ENCODE data around the gene ANKRD24.

DNA sequence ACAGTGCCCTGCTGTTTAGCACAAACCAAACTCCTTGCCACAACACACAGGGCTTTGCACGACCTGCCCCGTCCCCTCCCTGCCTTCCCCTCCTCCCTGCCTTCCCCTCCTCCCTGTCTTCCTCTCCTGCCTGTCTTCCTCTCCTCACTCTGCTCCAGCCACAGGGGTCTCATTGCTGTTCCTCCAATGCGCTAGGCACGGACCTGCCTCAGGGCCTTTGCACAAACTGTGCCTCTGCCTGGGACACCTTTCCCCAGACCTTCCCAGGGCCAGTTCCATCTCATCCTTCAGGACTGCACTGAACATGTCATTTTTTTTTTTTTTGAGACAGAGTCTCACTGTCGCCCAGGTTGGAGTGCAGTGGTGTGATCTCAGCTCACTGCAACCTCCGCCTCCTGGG is 30.9 kb upstream of the ANKRD24 start:
- TF ChIP-seq HNF4G (IDR thresholded peaks at IDR 0.05) (no peak), FOXA1 (IDR thresholded peaks at IDR 0.05) (no peak), YY1 (IDR thresholded peaks at IDR 0.05) (no peak), RAD21 (IDR thresholded peaks at IDR 0.05) (no peak), JUND (IDR thresholded peaks at IDR 0.05) (no peak), GABPA (IDR thresholded peaks at IDR 0.05 in 1 of 2, conservative IDR thresholded peaks at IDR 0.05 in 1 of 2) (no peak), RXRA (IDR thresholded peaks at IDR 0.05) (peak in 1 of 2 donors; percentile 38), EGR1 (IDR thresholded peaks at IDR 0.05; ENCODE audit: low read depth in 2 of 2) (no peak), TAF1 (conservative IDR thresholded peaks at IDR 0.05) (no peak)
- TF ChIP-seq, protein P1, sequence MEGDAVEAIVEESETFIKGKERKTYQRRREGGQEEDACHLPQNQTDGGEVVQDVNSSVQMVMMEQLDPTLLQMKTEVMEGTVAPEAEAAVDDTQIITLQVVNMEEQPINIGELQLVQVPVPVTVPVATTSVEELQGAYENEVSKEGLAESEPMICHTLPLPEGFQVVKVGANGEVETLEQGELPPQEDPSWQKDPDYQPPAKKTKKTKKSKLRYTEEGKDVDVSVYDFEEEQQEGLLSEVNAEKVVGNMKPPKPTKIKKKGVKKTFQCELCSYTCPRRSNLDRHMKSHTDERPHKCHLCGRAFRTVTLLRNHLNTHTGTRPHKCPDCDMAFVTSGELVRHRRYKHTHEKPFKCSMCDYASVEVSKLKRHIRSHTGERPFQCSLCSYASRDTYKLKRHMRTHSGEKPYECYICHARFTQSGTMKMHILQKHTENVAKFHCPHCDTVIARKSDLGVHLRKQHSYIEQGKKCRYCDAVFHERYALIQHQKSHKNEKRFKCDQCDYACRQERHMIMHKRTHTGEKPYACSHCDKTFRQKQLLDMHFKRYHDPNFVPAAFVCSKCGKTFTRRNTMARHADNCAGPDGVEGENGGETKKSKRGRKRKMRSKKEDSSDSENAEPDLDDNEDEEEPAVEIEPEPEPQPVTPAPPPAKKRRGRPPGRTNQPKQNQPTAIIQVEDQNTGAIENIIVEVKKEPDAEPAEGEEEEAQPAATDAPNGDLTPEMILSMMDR (IDR thresholded peaks at IDR 0.05; ENCODE audit: low read depth, low read length, missing input control) = no peak
- TF ChIP-seq, protein P2, sequence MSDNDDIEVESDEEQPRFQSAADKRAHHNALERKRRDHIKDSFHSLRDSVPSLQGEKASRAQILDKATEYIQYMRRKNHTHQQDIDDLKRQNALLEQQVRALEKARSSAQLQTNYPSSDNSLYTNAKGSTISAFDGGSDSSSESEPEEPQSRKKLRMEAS (IDR thresholded peaks at IDR 0.05) = no peak
- TF ChIP-seq, protein P3, sequence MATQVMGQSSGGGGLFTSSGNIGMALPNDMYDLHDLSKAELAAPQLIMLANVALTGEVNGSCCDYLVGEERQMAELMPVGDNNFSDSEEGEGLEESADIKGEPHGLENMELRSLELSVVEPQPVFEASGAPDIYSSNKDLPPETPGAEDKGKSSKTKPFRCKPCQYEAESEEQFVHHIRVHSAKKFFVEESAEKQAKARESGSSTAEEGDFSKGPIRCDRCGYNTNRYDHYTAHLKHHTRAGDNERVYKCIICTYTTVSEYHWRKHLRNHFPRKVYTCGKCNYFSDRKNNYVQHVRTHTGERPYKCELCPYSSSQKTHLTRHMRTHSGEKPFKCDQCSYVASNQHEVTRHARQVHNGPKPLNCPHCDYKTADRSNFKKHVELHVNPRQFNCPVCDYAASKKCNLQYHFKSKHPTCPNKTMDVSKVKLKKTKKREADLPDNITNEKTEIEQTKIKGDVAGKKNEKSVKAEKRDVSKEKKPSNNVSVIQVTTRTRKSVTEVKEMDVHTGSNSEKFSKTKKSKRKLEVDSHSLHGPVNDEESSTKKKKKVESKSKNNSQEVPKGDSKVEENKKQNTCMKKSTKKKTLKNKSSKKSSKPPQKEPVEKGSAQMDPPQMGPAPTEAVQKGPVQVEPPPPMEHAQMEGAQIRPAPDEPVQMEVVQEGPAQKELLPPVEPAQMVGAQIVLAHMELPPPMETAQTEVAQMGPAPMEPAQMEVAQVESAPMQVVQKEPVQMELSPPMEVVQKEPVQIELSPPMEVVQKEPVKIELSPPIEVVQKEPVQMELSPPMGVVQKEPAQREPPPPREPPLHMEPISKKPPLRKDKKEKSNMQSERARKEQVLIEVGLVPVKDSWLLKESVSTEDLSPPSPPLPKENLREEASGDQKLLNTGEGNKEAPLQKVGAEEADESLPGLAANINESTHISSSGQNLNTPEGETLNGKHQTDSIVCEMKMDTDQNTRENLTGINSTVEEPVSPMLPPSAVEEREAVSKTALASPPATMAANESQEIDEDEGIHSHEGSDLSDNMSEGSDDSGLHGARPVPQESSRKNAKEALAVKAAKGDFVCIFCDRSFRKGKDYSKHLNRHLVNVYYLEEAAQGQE (IDR thresholded peaks at IDR 0.05) = no peak
- TF ChIP-seq, protein P4, sequence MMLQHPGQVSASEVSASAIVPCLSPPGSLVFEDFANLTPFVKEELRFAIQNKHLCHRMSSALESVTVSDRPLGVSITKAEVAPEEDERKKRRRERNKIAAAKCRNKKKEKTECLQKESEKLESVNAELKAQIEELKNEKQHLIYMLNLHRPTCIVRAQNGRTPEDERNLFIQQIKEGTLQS (IDR thresholded peaks at IDR 0.05) = no peak
- TF ChIP-seq, protein P5, sequence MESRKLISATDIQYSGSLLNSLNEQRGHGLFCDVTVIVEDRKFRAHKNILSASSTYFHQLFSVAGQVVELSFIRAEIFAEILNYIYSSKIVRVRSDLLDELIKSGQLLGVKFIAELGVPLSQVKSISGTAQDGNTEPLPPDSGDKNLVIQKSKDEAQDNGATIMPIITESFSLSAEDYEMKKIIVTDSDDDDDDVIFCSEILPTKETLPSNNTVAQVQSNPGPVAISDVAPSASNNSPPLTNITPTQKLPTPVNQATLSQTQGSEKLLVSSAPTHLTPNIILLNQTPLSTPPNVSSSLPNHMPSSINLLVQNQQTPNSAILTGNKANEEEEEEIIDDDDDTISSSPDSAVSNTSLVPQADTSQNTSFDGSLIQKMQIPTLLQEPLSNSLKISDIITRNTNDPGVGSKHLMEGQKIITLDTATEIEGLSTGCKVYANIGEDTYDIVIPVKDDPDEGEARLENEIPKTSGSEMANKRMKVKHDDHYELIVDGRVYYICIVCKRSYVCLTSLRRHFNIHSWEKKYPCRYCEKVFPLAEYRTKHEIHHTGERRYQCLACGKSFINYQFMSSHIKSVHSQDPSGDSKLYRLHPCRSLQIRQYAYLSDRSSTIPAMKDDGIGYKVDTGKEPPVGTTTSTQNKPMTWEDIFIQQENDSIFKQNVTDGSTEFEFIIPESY (IDR thresholded peaks at IDR 0.05) = no peak

Data from liver (tissue), 3 donors.